ENCODE measurements around the gene SP8.

SP8 gene

GRCh38 chr7:20793694-20794394 lies 7.2 kb upstream of the SP8 start:
- DNase-seq: no peak

- DNase-seq: no peak
These were observed 6.6 kb upstream of the SP8 start for GRCh38 chr7:20793248-20793647.

GRCh38 chr7:20791538-20792434 lies 5.1 kb upstream of the SP8 start:
- no peak for DNase-seq

- DNase-seq: no peak
These were observed 3.7 kb upstream of the SP8 start for GRCh38 chr7:20790375-20790774.

GRCh38 chr7:20788420-20788990 lies 1.8 kb upstream of the SP8 start:
- no peak for DNase-seq

GRCh38 chr7:20787660-20788419 lies 1.2 kb upstream of the SP8 start:
- DNase-seq: no peak

- DNase-seq: no peak
These were observed 286 bp downstream of the SP8 start for GRCh38 chr7:20786421-20786778.

GRCh38 chr7:20786049-20786412 lies 655 bp downstream of the SP8 start:
- no peak for DNase-seq

GRCh38 chr7:20785157-20786048 lies 1.3 kb downstream of the SP8 start:
- DNase-seq: no peak

- DNase-seq: no peak
These were observed 2.1 kb downstream of the SP8 start for GRCh38 chr7:20784388-20785156.

- DNase-seq: no peak
These were observed 2.8 kb downstream of the SP8 start for GRCh38 chr7:20783700-20784387.

GRCh38 chr7:20783125-20783699 lies 3.5 kb downstream of the SP8 start:
- DNase-seq: no peak

GRCh38 chr7:20779041-20779440 lies 7.6 kb downstream of the SP8 start:
- DNase-seq: no peak

- no peak for DNase-seq
These were observed 8.5 kb downstream of the SP8 start for GRCh38 chr7:20778063-20778721.

- no peak for DNase-seq
These were observed 9.2 kb downstream of the SP8 start for GRCh38 chr7:20777377-20778062.

- no peak for DNase-seq
These were observed 9.7 kb downstream of the SP8 start for GRCh38 chr7:20776942-20777341.

GRCh38 chr7:20776214-20776911 lies 10.3 kb downstream of the SP8 start:
- no peak for DNase-seq

GRCh38 chr7:20754001-20754400 lies 32.7 kb downstream of the SP8 start:
- no peak for DNase-seq

- no peak for DNase-seq
These were observed 36.8 kb downstream of the SP8 start for GRCh38 chr7:20749906-20750305.

All from NCI-H1694 treated with DMSO at 0.1 percent for 48 hours (cell line).